ENCODE data around the gene TECPR1. TPM values are rescaled to one million over a fixed set of nuclear protein-coding genes. Genes with fewer than 3 reads are reported as not detected.

TECPR1 gene
- total RNA-seq, 2 experiments from 2014 or later = 25.6 to 25.7 TPM

- Mint-ChIP-seq H3K9me3 (peaks cover 4% of the 10 kb centered on the region), H3K4me3 (no peak overlapping the region), H3K36me3 (ENCODE audit: low read depth) (peaks cover 28% of the 10 kb centered on the region), H3K27me3 (no peaks in the 10 kb centered on the region), H3K27ac (peak overlapping the region; percentile 11), H3K4me1 (ENCODE audit: low read depth) (peaks cover 49% of the 10 kb centered on the region)
- POLR2A ChIA-PET = no interaction called here
- no peak for TF ChIP-seq CTCF (IDR thresholded peaks at IDR 0.05)
- DNase-seq (peak; percentile 70), ATAC-seq (peak; percentile 52)
- intact Hi-C loops (cut with micrococcal nuclease) = no loop called here
- CTCF ChIA-PET = interaction anchor here (0.9 kb wide), 1 partner anchor 671 kb away, joined by 3 read pairs; no protein-coding TSS in a partner anchor
Observed at GRCh38 chr7:98200364-98200763, 51.7 kb downstream of the TECPR1 start.

GRCh38 chr7:98199131-98199530 lies 52.9 kb downstream of the TECPR1 start:
- no peaks in the 10 kb centered on the region for H3K27me3 Mint-ChIP-seq
- H3K9me3 Mint-ChIP-seq = peaks cover 4% of the 10 kb centered on the region
- ChIA-PET CTCF (no interaction called here), POLR2A (interaction anchor here (0.8 to 1.4 kb wide), 2 partner anchors 13 to 68 kb away, joined by 3 to 4 read pairs; no protein-coding TSS in a partner anchor)
- peaks cover 40% of the 10 kb centered on the region for H3K4me1 Mint-ChIP-seq (ENCODE audit: low read depth)
- H3K36me3 Mint-ChIP-seq (ENCODE audit: low read depth) = peaks cover 23% of the 10 kb centered on the region
- no peak for DNase-seq
- no peak for ATAC-seq
- intact Hi-C loops (cut with micrococcal nuclease) = no loop called here
- no peak for TF ChIP-seq CTCF (IDR thresholded peaks at IDR 0.05)
- H3K27ac Mint-ChIP-seq = no peak overlapping the region
- H3K4me3 Mint-ChIP-seq = no peak overlapping the region

GRCh38 chr7:98196706-98197605 lies 55.1 kb downstream of the TECPR1 start:
- DNase-seq (no peak), ATAC-seq (no peak)
- ChIA-PET POLR2A (no interaction called here), CTCF (interaction anchor here (1.6 kb wide), 1 partner anchor 28 kb away, joined by 4 read pairs; no protein-coding TSS in a partner anchor)
- peaks cover 19% of the 10 kb centered on the region for H3K4me1 Mint-ChIP-seq (ENCODE audit: low read depth)
- intact Hi-C loops (cut with micrococcal nuclease) = no loop called here
- H3K27ac Mint-ChIP-seq = no peak overlapping the region
- H3K27me3 Mint-ChIP-seq = no peaks in the 10 kb centered on the region
- H3K36me3 Mint-ChIP-seq (ENCODE audit: low read depth) = peaks cover 25% of the 10 kb centered on the region
- H3K9me3 Mint-ChIP-seq = peaks cover 4% of the 10 kb centered on the region
- no peak for TF ChIP-seq CTCF (IDR thresholded peaks at IDR 0.05)
- no peak overlapping the region for H3K4me3 Mint-ChIP-seq

- no peaks in the 10 kb centered on the region for H3K4me1 Mint-ChIP-seq (ENCODE audit: low read depth)
- H3K4me3 Mint-ChIP-seq = no peak overlapping the region
- DNase-seq (no peak), ATAC-seq (no peak)
- TF ChIP-seq CTCF (IDR thresholded peaks at IDR 0.05) = no peak
- H3K9me3 Mint-ChIP-seq = peaks cover 4% of the 10 kb centered on the region
- no peak overlapping the region for H3K27ac Mint-ChIP-seq
- ChIA-PET POLR2A (no interaction called here), CTCF (no interaction called here)
- no peaks in the 10 kb centered on the region for H3K27me3 Mint-ChIP-seq
- peaks cover 31% of the 10 kb centered on the region for H3K36me3 Mint-ChIP-seq (ENCODE audit: low read depth)
- intact Hi-C loops (cut with micrococcal nuclease) = no loop called here
Observed at GRCh38 chr7:98194672-98195457, 57.2 kb downstream of the TECPR1 start.
